AG08395 (cell line): ENCODE data around the gene POLD1.
A peak's percentile ranks its signal among the peaks of the same experiment; 100 is the strongest.
"Not testable (repeated sequence)": the region's sequence is repeated elsewhere in the genome, so short reads cannot be mapped to it uniquely, and the experiment has no call there.

Experiments
- DNase-seq: peaks from one replicate; pipeline ENCODE4 v3.0.0; 2012; ENCODE audit warnings: mixed read lengths, low spot score

Gene POLD1

DNA sequence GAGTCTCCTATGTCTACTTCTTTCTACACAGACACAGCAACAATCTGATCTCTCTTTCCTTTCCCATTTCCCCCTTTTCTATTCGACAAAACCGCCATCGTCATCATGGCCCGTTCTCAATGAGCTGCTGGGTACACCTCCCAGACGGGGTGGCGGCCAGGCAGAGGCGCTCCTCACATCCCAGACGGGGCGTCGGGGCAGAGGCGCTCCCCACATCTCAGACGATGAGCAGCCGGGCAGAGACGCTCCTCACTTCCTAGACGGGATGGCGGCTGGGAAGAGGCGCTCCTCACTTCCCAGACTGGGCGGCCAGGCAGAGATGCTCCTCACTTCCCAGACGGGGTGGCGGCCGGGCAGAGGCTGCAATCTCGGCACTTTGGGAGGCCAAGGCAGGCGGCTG lies 6.8 kb downstream of the POLD1 start:
- not testable (repeated sequence) for DNase-seq

DNA sequence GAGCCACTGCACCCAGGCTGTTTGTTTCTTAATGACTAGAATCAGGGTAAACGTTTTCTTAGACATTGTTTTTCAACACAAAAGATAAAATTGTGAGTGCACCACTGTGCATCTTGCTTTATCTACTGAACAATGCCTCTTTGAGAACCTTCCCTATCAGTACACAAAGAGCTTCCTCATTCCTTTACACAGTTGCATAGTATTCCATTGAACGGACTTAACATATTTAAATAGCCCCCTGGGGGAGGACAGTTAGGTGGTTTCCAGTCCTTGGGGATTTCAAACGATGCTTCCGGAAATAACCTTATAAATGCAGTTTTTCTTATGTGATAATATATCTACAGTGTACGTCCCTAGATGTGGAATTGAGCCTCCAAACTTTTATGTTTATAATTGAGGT lies 8.6 kb downstream of the POLD1 start:
- no peak for DNase-seq

GRCh38 chr19:50393589-50393988 lies 9.4 kb downstream of the POLD1 start:
- DNase-seq: no peak

DNA sequence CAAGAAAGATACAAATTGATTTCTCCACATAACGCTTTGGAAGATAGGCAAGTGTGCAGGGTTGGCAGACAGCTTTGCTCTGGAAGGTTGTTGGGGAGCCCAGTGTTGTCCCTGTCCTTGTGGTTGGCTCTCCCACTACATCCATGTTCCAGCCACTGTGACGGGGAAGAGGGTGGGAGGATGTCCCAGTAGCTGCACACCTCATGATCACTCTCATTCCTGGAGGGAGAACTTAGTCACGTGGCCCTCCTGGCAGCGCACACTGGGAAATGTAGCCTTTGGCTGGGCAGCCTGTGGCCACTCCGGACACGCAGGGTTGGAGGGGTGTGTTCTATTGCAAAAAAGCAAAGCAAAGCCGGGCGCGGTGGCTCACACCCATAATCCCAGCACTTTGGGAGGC lies 9.9 kb downstream of the POLD1 start:
- DNase-seq: no peak

- DNase-seq: no peak
These were observed 14.7 kb downstream of the POLD1 start for GRCh38 chr19:50398675-50399367.

- no peak for DNase-seq
These were observed 15.2 kb downstream of the POLD1 start for GRCh38 chr19:50399368-50399745.

GRCh38 chr19:50401605-50402450 lies 17.7 kb downstream of the POLD1 start:
- DNase-seq: no peak

DNA sequence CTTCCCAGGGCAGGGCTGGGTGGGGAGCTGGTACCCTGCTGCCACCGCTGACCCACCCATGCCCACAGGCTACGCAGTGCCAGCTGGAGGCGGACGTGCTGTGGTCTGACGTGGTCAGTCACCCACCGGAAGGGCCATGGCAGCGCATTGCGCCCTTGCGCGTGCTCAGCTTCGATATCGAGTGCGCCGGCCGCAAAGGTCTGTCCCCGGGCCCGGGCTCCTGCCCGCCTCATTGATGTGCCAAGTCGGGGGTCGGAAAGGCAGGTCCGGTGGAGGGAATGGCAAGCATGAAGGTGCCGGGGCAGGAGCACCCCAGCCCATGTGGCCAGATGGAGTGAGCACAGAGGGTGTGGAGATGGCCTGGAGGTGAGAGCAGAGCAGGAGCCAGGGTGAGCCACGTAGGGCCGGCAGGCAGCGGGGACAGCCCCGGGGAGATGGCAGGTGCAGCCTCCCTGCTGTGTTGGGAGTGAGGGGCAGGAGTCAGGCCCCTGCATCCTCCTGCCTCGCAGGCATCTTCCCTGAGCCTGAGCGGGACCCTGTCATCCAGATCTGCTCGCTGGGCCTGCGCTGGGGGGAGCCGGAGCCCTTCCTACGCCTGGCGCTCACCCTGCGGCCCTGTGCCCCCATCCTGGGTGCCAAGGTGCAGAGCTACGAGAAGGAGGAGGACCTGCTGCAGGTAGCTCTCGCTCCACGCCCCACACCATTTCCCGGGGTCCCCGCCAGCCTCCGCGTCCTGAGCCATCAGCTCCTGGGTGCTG lies 18.6 kb downstream of the POLD1 start:
- no peak for DNase-seq

- DNase-seq: no peak
These were observed 22.1 kb downstream of the POLD1 start for GRCh38 chr19:50406156-50406820.

GRCh38 chr19:50406829-50407228 lies 22.7 kb downstream of the POLD1 start:
- DNase-seq: no peak

DNA sequence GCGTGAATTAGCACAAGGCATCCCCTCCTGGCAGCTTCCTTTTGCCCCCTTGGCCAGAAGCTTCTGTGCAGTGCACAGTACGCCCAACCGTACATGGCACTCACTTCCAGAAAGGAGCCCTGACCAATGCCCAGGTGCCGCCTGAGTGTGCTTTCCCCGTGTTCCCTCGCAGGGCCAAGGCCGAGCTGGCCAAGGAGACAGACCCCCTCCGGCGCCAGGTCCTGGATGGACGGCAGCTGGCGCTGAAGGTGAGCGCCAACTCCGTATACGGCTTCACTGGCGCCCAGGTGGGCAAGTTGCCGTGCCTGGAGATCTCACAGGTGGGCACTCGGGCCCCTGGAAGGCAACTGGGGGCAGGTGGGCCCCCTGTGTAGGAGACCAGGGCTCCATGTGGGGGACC lies 25.2 kb downstream of the POLD1 start:
- DNase-seq: no peak

GRCh38 chr19:50410109-50410508 lies 26.0 kb downstream of the POLD1 start:
- no peak for DNase-seq

DNA sequence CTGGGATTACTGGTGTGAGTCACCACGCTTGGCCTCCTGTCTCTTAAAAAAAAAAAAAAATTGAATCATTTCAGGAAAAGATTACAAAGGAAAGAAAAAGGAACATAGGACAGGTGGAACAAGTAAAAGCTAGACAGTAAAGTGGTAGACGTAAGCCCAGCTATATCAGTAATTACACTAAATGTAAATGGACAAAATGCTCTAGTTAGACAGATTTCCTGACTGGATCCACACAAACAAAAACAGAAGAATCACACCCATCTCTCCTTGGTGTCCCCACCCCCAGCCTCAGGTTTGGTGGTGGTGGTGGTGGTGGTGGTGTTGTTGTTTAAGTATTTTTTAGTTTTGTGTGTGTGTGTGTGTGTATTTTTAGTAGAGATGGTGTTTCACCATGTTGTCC lies 28.3 kb downstream of the POLD1 start:
- DNase-seq: no peak

GRCh38 chr19:50413096-50413495 lies 28.9 kb downstream of the POLD1 start:
- DNase-seq: no peak

DNA sequence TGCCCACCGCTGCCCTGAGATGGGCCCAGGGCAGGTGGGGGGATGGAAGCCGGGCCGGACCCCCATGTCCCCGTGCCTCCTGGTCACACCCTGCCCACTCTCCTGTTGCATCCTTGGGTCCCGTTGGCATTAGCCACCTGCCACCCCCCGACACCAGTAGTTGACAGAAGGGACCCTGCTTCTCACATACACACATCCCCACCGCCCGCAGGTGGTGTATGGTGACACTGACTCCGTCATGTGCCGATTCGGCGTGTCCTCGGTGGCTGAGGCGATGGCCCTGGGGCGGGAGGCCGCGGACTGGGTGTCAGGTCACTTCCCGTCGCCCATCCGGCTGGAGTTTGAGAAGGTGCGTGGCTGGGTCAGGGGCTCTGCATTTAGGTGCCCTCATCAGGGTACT lies 29.4 kb downstream of the POLD1 start:
- DNase-seq: no peak

- peak; percentile 85 for DNase-seq
These were observed 30.9 kb downstream of the POLD1 start for GRCh38 chr19:50414864-50415660.

DNA sequence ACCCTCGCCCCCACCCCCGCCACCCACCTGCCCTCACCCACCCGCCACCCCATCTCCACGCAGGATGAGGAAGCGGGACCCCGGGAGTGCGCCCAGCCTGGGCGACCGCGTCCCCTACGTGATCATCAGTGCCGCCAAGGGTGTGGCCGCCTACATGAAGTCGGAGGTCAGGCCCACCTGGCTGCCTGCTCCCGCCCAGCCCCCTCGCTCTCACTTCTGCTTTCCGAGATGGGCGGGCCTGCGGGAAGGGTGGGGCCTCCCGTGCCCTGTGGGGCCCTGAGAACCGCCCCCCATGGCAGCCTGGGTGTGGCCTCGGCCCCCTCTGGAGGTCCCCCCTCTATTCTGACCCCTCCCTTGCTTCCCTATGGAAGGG lies 31.5 kb downstream of the POLD1 start:
- DNase-seq: no peak

- DNase-seq: no peak
These were observed 32.2 kb downstream of the POLD1 start for GRCh38 chr19:50416034-50416977.

DNA sequence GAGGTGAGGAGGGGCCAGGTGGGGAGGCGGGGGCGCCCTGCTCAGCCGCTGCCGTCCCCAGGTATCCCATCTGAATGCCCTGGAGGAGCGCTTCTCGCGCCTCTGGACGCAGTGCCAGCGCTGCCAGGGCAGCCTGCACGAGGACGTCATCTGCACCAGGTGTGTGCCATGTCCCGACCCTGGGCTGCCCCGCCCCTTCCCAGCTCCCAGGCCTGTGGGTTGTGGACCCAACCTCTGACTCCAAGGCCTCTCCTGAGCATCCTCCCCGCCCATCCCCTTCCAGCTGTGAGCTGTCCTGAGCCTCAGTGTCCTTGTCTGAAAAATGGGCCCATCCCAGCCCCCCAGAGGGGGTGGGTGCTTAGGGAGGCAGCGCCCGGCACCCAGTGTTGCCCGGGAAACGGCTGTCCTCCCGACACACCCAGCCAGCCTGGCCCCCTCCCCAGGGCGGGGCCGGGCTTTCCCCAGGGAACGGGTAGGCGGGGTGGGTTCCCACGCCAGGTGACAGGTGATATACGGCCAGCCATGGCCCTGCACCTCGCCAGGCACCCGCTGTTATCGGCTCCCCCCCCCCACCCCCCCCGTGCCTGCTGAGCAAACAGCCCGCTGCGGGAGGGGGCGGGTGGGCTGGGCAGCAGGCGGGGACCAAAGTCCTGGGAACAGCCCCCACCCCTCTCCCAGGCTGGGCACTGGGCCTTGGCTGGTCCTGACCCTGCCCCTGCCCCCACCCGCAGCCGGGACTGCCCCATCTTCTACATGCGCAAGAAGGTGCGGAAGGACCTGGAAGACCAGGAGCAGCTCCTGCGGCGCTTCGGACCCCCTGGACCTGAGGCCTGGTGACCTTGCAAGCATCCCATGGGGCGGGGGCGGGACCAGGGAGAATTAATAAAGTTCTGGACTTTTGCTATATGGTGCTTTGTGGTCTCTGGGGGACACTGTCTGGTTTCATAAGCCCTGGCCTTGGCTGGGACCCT lies 33.2 kb downstream of the POLD1 start:
- no peak for DNase-seq
